Neural cell (in vitro differentiated cells): ENCODE results near the gene NOTCH3. TPM values are rescaled to one million over a fixed set of nuclear protein-coding genes. Genes with fewer than 3 reads are reported as not detected.

ENCODE experiments used
- H2AFZ ChIP-seq: fragments of 200-600, 300-800 bp; sonication (generic), shearing (Covaris generic); 2 replicates; pipeline ENCODE4 v1.6.0; 2014; ENCODE audit warnings: low read depth, mild to moderate bottlenecking, antibody characterized with exemption, low read length, moderate library complexity
- H3F3A ChIP-seq: fragments of 200-600 bp; shearing (Covaris generic); 2 replicates; pipeline ENCODE4 v1.6.1; 2016; ENCODE audit warnings: mild to moderate bottlenecking, moderate library complexity, mixed read lengths, antibody characterized with exemption, low read length; ENCODE audit not compliant: insufficient read depth, poor library complexity, severe bottlenecking
- H3K27ac ChIP-seq: fragments of 200-600, 300-800 bp; sonication (generic), shearing (Covaris generic); 2 replicates; pipeline ENCODE4 v1.5.1; 2014; ENCODE audit warnings: mild to moderate bottlenecking, low read length, moderate library complexity
- H3K27me3 ChIP-seq: fragments of 300-800, 200-600 bp; sonication (generic), shearing (Covaris generic); 2 replicates; pipeline ENCODE4 v1.6.0; 2014; ENCODE audit warnings: mild to moderate bottlenecking, low read depth, low read length, moderate library complexity; ENCODE audit not compliant: insufficient read depth
- H3K36me3 ChIP-seq: fragments of 300-800, 200-600 bp; sonication (generic), shearing (Covaris generic); 2 replicates; pipeline ENCODE4 v1.5.1; 2014; ENCODE audit warnings: mild to moderate bottlenecking, antibody characterized with exemption, low read length, moderate library complexity; ENCODE audit not compliant: insufficient read depth
- H3K4me2 ChIP-seq: fragments of 300-800, 200-600 bp; sonication (generic), shearing (Covaris generic); 2 replicates; pipeline ENCODE4 v1.6.0; 2014; ENCODE audit warnings: mild to moderate bottlenecking, low read length
- H3K4me3 ChIP-seq: fragments of 300-800, 200-600 bp; sonication (generic), shearing (Covaris generic); 2 replicates; pipeline ENCODE4 v1.5.1; 2014; ENCODE audit warnings: mild to moderate bottlenecking, low read length, moderate library complexity
- H3K79me2 ChIP-seq: fragments of 200-600 bp; shearing (Covaris generic); replicated peaks from 2 replicates; pipeline ENCODE4 v1.6.0; 2014; ENCODE audit warnings: mild to moderate bottlenecking, low read length, moderate library complexity; ENCODE audit not compliant: insufficient read depth
- H3K9ac ChIP-seq: fragments of 300-800, 200-600 bp; sonication (generic), shearing (Covaris generic); 2 replicates; pipeline ENCODE4 v1.6.1; 2016; ENCODE audit warnings: mild to moderate bottlenecking, low read length, mixed read lengths
- H3K9me2 ChIP-seq: fragments of 200-600 bp; shearing (Covaris generic); 2 replicates; pipeline ENCODE4 v1.6.1; 2016; ENCODE audit warnings: mild to moderate bottlenecking, low read length, mixed read lengths; ENCODE audit not compliant: insufficient read depth
- H3K9me3 ChIP-seq: fragments of 200-600, 300-800 bp; sonication (generic), shearing (Covaris generic); 2 replicates; pipeline ENCODE4 v1.6.1; 2016; ENCODE audit warnings: mild to moderate bottlenecking, mixed run types, low read length, moderate library complexity, mixed read lengths
- H4K20me1 ChIP-seq: fragments of 200-600 bp; shearing (Covaris generic); 2 replicates; pipeline ENCODE4 v1.6.1; 2016; ENCODE audit warnings: mild to moderate bottlenecking, mixed run types; ENCODE audit not compliant: insufficient read depth
- CTCF ChIP-seq: fragments of 450-650 bp; IDR thresholded peaks from 2 replicates; pipeline ENCODE4 v1.5.1; 2014; ENCODE audit warnings: antibody characterized with exemption, mild to moderate bottlenecking, moderate library complexity; ENCODE audit not compliant: poor library complexity, severe bottlenecking
- EP300 ChIP-seq: fragments of 450-650 bp; conservative IDR thresholded peaks from 2 replicates; pipeline ENCODE4 v1.6.1; 2014; ENCODE audit warnings: antibody characterized with exemption, mild to moderate bottlenecking, moderate library complexity; ENCODE audit not compliant: poor library complexity, severe bottlenecking
- EZH2 ChIP-seq: fragments of 200-600, 300-800 bp; shearing (Covaris generic), sonication (generic); IDR thresholded peaks from 2 replicates; pipeline ENCODE4 v1.6.1; 2014; ENCODE audit warnings: antibody characterized with exemption, low read length, borderline replicate concordance, mild to moderate bottlenecking; ENCODE audit not compliant: insufficient read depth, poor library complexity, severe bottlenecking
- MXI1 ChIP-seq: fragments of 450-650 bp; conservative IDR thresholded peaks from 2 replicates; pipeline ENCODE4 v1.6.1; 2014; ENCODE audit warnings: antibody characterized with exemption, mild to moderate bottlenecking; ENCODE audit not compliant: poor library complexity, severe bottlenecking
- POLR2AphosphoS5 ChIP-seq: IDR thresholded peaks from 2 replicates; pipeline ENCODE4 v1.6.1; 2012
- RAD21 ChIP-seq: fragments of 450-650 bp; conservative IDR thresholded peaks from 2 replicates; pipeline ENCODE4 v1.6.1; 2014; ENCODE audit warnings: antibody characterized with exemption, mild to moderate bottlenecking, moderate library complexity
- REST ChIP-seq: IDR thresholded peaks from 2 replicates; pipeline ENCODE4 v1.6.1; 2012; ENCODE audit warnings: borderline replicate concordance
- SMC3 ChIP-seq: fragments of 450-650 bp; conservative IDR thresholded peaks from 2 replicates; pipeline ENCODE4 v1.6.1; 2014; ENCODE audit warnings: antibody characterized with exemption, mild to moderate bottlenecking, moderate library complexity; ENCODE audit not compliant: poor library complexity
- TAF1 ChIP-seq: IDR thresholded peaks from 2 replicates; pipeline ENCODE4 v1.6.1; 2012; ENCODE audit warnings: low read depth
- polyA plus RNA-seq: library from polyadenylated mRNA; depleted of rRNA; stranded (reverse); fragments of >200 nt; gene quantifications from 2 replicates; pipeline ENCODE4 v1.2.3, GENCODE V29; 2014

NOTCH3 gene
- polyA plus RNA-seq, 1 donor from 2014 or later, result 0.21 TPM

- Histone ChIP-seq H3F3A (no peaks in the 10 kb centered on the region), H3K36me3 (no peaks in the 10 kb centered on the region), H3K4me3 (peak overlapping the region; percentile 25), H4K20me1 (no peaks in the 10 kb centered on the region), H3K9me3 (no peaks in the 10 kb centered on the region), H3K9me2 (no peaks in the 10 kb centered on the region), H3K27me3 (no peaks in the 10 kb centered on the region), H3K9ac (peak overlapping the region; percentile 20), H3K79me2 (no peaks in the 10 kb centered on the region), H3K4me2 (no peak overlapping the region), H3K27ac (no peak overlapping the region), H2AFZ (no peak overlapping the region)
- TF ChIP-seq TAF1, result no peak
- peak; percentile 12 for TF ChIP-seq POLR2AphosphoS5
- peak; percentile 69 for TF ChIP-seq MXI1
- TF ChIP-seq CTCF, result peak; percentile 95
- TF ChIP-seq RAD21, result peak; percentile 91
- TF ChIP-seq SMC3, result peak; percentile 93
- TF ChIP-seq REST, result no peak
Observed at GRCh38 chr19:15177269-15178116, 23.3 kb downstream of the NOTCH3 start.

- no peaks in the 10 kb centered on the region for H3K9me2 ChIP-seq
- TF ChIP-seq RAD21 (no peak), MXI1 (no peak), CTCF (no peak), TAF1 (no peak), SMC3 (no peak), EZH2 (no peak), POLR2AphosphoS5 (no peak), REST (no peak), EP300 (no peak)
- no peaks in the 10 kb centered on the region for H3K79me2 ChIP-seq
- no peak overlapping the region for H2AFZ ChIP-seq
- no peak overlapping the region for H3K4me2 ChIP-seq
- no peak overlapping the region for H3K4me3 ChIP-seq
- H3K36me3 ChIP-seq, result no peaks in the 10 kb centered on the region
- no peak overlapping the region for H3K9ac ChIP-seq
- H3K9me3 ChIP-seq, result no peaks in the 10 kb centered on the region
- no peaks in the 10 kb centered on the region for H3K27me3 ChIP-seq
- no peak overlapping the region for H3K27ac ChIP-seq
- H3F3A ChIP-seq, result no peaks in the 10 kb centered on the region
- H4K20me1 ChIP-seq, result no peaks in the 10 kb centered on the region
Observed at GRCh38 chr19:15175609-15176008, 25.2 kb downstream of the NOTCH3 start.
